GM18505 (cell line): ENCODE data around the gene DGKZ.

Source experiments
- ATAC-seq: cut with Tn5 transposase; IDR thresholded peaks from one replicate; pipeline ENCODE4 v1.9.1; 2021; ENCODE audit not compliant: unreplicated experiment
- POLR2A ChIP-seq: IDR thresholded peaks from 4 replicates; pipeline ENCODE4 v1.6.1; 2011; ENCODE audit warnings: borderline replicate concordance; ENCODE audit not compliant: insufficient read depth, insufficient read length; ENCODE audit errors: extremely low read depth

The DGKZ gene

DNA sequence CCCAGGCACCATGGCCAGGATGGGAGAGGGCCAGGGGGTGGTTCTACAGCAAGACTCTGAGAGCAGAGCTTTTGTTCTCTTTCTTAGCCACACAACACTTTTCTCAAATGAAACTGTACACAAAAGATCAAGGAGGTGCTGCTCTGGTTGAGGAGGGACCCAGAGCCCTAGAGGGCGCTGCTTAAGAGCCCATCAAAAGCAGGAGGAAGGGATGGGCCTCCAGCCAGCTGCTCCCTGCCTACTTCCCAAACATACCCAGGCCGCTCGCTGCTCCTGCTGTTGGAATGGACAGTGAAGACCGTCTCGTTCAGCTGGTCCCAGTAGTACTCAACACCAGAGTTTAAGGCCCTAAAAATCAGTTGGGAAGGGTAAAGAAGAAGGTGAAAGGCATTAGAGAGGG, 62.8 kb downstream of the DGKZ start:
- ATAC-seq = no peak
- TF ChIP-seq POLR2A = no peak

DNA sequence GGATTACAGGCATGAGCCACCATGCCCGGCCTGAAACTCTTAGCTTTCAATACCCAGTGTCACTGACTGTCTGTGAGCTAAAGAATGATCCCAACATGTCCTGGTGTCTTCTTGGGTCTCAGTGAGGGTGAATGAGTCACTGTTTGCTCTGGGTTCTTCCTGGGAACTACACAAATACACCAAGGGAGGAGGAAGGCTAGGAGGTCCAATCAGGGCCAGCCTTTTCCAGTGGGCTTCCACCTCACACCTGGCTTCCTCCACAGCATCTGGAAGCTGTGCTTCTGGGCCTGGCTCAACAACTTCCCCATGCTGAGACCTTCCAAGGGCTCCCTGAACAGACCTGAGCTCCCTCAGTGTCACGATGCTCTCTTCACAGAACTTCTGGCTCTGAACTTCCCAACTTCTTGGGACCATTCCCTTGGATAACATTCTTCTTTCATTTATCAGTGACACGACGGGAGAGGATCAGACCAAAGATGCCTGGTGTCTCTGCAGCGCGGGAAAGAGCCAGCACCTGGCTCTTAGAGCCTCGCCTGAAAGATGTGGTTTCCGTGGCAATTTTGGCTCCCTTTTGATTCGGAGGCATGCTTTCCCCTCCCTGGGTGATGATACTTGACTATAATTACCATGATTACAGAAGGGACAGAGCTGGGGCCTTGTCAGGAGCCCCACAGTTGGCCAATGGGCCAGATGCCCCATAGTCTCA, 66.7 kb downstream of the DGKZ start:
- no peak for TF ChIP-seq POLR2A
- no peak for ATAC-seq

DNA sequence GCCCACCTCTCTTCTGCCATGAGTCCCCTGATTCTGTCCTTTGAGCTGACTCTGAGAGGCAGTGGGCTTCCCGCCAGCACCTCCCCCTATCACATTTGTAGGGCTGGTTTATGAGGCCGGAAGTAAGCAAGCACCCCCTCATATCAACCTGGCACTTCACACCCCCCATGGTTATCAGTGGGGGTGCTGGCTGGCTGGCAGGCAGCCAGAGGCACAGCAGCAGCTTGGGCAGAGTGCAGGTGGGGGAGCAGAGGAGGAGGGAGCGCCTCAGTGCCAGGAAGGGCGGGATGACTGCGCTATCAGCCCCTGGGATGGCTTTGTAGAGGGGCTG, 67.2 kb downstream of the DGKZ start:
- no peak for ATAC-seq

DNA sequence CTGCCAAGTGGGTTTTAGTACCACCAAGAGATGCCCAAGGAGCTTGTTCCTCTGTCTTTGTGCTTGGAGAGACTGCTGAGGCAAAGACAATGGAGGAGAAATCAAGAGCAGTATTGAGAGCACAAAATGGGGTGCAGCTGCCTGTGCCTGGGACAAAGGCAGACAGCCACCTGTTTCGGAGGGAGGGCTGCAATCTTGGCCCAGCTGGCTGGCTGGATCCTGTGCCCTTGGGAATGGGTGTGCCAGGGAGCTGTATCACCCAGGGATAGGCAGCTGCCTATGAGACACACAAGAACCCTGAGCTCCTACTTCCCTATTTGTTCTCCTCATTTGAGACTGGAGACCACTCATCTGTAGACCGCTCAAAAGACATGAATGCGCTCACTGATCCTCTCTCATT, 67.6 kb downstream of the DGKZ start:
- no peak for TF ChIP-seq POLR2A
- ATAC-seq = no peak

More for the DNA sequence above, 67.2 kb downstream of the DGKZ start:
- TF ChIP-seq POLR2A = no peak

DNA sequence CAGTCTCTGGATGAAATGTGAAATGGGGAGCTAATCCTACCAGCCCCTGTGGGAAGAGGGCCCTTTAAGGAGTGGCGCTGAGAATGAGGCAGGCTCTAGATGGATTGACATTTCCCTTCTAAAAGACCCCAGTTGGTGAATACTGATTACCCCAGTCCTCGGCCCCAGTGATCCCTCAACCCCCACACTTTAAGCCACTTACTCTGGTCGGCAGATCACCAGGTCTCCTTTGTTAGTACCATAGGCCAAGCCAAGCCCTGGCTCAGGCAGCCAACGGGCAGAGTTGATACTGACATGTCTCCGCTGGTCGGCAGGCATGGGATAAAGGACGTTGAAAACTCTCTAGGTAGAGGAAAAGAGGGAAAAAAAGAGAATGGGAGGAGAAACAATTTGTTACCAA, 70.4 kb downstream of the DGKZ start:
- no peak for TF ChIP-seq POLR2A
- ATAC-seq = no peak

DNA sequence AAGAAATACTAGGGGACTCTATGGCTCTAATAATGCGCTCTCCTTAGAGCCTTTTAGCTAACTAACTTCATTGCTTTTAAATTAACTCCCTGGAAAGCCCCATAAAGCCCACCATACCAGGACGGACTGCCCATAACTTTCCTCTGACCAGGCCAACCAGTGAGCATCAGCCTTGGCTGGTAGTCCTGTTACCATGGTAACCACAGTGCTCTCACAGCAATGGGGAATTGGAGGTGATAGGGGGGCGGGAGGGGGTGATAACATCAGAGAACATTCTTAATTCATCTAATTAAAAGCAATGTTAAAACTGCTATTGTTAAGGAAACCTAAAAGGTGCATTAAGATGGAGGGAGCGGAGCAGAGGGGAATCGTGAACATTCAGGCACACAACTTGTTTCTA, 71.5 kb downstream of the DGKZ start:
- no peak for TF ChIP-seq POLR2A
- ATAC-seq = no peak

DNA sequence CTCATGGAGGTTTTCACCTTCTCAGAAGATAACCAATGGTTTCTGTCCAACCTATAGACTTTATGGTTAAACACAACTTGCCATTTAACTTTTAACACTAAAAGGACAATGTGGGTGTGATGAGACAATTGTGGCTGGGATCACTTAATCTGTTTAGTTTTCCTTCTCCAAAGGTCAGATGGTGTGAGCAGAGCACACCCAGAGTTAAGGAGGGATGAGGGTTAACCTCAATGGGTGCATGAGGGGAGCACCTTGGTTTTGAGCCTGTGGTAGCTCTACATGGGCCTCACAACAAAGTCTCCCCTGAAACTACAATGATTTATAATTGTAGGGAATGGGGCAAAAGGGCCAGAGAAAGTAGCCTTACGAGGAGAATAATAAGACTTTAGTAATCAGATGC, 73.2 kb downstream of the DGKZ start:
- ATAC-seq = no peak
- TF ChIP-seq POLR2A = no peak

DNA sequence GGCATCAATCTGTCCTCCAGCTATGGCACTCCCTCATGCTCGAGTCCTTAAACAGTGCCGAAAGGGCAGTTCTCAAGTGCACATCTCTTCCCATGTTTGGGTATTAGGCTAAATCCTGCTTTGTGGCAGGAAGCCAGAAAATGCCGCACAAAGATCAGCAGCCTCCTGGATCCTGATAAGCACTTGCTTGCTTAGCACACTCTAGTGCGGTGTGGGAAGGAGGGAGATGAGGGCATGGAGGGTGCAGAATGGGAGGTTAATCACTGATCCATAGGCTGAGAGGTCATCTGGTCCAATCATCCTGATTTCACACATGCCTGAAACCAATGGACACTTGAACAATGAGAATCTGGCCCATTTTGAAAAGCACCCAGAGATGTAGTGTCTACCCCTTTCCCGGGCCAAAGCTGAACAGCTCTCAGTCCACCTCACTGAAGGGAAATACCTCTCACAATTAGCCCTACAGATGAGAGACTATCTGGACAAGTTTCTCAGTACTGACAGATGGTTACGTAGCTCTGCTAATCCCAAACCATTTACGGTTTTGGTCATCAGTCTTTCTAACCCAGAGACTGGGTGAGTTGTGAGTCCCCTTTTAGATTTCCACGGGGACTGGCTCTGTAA, 74.1 kb downstream of the DGKZ start:
- no peak for ATAC-seq
- no peak for TF ChIP-seq POLR2A

DNA sequence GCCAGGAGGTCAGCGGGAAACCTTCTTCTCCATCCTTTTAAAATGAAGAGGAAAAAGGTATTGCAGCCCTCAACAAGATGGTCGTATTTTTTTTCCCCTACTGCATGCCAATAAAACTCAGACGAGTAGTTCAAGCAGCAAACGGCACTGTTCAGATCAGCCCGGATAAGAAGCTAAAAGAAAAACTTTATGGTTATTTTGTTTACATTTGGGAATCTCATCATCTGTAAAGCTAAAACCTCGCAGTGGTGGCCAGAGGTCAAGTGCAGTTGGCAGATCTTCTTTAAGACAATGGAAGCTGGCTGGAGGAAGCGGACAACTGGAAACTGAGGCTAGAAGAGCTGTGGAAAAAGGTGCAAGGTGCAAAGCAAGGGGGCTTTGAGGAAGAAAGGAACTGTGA, 75.3 kb downstream of the DGKZ start:
- TF ChIP-seq POLR2A = no peak
- ATAC-seq = no peak

DNA sequence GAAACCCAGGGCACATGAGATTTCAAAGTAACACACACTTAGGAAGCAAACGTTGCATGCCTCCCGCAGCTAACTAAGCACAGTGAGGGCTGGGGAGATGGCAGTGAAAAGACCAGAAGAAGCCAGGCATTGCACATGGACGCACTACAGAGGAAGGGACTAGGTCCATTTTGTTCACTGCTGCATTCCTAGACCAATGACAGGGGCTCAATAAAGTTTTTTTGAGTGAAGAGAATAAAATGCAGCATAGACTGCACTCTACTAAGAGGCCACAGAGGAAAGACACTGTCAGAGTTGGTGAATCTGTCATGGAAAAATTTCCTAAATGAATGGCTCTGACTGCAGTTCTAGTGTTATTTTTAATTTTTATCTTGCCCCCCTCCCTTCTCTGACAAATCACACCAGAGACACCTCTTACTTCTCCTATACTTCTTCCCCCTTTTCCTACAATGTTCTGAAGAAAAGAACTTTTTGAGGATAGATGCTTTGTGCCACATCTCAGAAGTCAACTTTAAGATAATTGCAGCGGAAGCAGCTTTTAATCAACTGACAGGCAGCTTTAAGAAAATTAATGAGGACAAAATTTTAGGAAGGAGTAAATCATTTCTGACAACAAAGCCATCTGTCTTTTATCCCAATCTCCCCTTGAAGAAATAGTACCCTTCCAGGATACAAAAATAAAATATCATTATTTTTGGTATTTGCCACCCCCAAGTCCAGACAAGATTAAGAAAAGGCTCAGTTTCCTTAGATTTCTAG, 79.1 kb downstream of the DGKZ start:
- no peak for TF ChIP-seq POLR2A
- no peak for ATAC-seq

DNA sequence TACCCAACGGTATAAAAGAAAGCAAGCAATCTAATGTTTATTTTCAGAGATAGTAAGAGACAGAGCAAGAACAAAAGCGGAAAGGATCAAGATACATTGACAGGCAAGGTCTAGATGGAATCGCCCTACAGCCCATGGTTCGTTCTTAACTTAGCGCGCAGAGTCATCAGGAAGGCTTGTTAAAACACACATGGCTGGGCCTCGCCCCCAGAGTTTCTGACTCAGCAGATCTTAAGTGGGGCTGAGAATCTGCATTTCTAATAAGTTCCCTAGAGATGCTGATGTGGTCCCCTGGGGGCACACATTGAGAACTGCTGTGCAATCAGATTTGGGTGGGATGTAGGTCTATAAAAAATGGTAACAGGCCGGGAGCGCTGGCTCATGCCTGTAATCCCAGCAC, 80.1 kb downstream of the DGKZ start:
- TF ChIP-seq POLR2A = no peak
- no peak for ATAC-seq

DNA sequence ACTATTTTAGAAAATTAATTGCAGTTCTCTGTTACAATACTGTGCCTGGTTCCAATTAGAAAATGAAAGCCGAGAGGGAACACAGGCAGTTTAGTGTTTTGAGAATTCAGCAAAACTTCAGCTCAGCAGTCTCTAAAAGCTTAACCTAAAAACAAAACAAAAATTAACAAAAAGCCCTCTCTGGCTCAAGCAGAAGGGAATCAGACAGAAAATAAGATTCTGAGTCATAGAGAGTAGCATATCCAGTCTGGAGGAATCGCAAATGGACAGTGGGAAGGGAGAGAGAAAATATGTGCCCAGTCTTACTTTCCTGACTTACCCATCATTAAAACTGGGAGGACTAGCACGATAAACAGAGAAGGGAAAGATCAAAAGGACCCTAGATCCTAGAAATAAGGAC, 82.5 kb downstream of the DGKZ start:
- no peak for TF ChIP-seq POLR2A
- ATAC-seq = no peak
